ENCODE data around the gene KIF1A. TPM values are rescaled to one million over a fixed set of nuclear protein-coding genes. Genes with fewer than 3 reads are reported as not detected.

KIF1A gene
- total and polyA plus RNA-seq, 2 of the 13 experiments (the other 11 are each of a cell fraction or from before 2014, with no cell fraction given) = 0.01 TPM; not detected in 1

DNA sequence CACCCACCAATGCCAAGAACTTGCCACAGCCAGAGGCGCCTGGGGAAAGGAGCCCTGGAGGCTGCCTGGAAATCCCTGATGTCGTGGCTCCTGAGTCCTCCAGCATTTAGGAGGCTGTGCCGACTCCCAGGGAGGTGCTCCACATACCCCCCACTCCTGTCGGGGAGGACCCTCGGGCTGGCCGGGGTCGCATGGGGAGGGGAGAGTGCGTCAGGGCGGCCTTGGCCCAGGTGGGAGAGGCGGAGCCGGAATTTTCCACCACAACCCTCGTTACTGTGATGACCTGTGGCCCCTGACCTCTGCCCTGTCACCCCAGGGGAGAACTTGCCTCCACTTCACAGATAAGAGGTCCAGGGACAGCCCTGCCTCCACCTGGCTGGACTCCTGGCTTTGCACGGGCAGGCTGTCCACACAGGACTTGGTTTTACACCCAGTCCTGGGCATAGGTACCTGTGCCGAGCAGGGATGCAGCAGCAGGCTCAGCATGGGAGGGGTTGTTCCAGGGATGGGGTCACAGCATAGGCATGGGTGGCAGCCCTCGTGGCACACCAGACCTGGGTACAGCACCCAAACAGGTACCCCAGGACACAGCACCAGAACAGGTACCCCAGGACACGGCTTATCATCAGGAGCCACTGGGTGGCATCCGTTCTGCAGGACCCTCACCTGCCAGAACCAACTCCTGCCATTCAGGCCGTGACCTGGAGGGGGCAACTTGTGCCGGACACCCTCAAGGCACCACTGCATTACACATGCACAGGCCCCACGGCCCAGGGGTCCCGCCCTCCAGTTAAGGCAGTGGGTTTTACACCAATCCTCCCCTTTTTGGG lies 36.3 kb upstream of the KIF1A start (continued):
- TF ChIP-seq ZBTB4 (CRISPR knock-in tag; IDR thresholded peaks at IDR 0.05; ENCODE audit: borderline replicate concordance) = no peak
- TF ChIP-seq ZNF543 (CRISPR knock-in tag; IDR thresholded peaks at IDR 0.05) = no peak; the same call in none of the 2 replicates
- TF ChIP-seq, protein P1, sequence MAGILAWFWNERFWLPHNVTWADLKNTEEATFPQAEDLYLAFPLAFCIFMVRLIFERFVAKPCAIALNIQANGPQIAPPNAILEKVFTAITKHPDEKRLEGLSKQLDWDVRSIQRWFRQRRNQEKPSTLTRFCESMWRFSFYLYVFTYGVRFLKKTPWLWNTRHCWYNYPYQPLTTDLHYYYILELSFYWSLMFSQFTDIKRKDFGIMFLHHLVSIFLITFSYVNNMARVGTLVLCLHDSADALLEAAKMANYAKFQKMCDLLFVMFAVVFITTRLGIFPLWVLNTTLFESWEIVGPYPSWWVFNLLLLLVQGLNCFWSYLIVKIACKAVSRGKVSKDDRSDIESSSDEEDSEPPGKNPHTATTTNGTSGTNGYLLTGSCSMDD (CRISPR knock-in tag; IDR thresholded peaks at IDR 0.05) = no peak
- TF ChIP-seq ZNF414 (CRISPR knock-in tag; IDR thresholded peaks at IDR 0.05) = no peak
- TF ChIP-seq CCAR2 (optimal IDR thresholded peaks at IDR 0.05; ENCODE audit: low read depth, low read length) = no peak
- TF ChIP-seq, protein P2, sequence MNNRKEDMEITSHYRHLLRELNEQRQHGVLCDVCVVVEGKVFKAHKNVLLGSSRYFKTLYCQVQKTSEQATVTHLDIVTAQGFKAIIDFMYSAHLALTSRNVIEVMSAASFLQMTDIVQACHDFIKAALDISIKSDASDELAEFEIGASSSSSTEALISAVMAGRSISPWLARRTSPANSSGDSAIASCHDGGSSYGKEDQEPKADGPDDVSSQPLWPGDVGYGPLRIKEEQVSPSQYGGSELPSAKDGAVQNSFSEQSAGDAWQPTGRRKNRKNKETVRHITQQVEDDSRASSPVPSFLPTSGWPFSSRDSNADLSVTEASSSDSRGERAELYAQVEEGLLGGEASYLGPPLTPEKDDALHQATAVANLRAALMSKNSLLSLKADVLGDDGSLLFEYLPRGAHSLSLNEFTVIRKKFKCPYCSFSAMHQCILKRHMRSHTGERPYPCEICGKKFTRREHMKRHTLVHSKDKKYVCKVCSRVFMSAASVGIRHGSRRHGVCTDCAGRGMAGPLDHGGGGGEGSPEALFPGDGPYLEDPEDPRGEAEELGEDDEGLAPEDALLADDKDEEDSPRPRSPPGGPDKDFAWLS (CRISPR knock-in tag; IDR thresholded peaks at IDR 0.05; ENCODE audit: borderline replicate concordance) = no peak
- TF ChIP-seq, protein P3, sequence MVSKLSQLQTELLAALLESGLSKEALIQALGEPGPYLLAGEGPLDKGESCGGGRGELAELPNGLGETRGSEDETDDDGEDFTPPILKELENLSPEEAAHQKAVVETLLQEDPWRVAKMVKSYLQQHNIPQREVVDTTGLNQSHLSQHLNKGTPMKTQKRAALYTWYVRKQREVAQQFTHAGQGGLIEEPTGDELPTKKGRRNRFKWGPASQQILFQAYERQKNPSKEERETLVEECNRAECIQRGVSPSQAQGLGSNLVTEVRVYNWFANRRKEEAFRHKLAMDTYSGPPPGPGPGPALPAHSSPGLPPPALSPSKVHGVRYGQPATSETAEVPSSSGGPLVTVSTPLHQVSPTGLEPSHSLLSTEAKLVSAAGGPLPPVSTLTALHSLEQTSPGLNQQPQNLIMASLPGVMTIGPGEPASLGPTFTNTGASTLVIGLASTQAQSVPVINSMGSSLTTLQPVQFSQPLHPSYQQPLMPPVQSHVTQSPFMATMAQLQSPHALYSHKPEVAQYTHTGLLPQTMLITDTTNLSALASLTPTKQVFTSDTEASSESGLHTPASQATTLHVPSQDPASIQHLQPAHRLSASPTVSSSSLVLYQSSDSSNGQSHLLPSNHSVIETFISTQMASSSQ (IDR thresholded peaks at IDR 0.05; ENCODE audit: low read depth) = no peak
- TF ChIP-seq, protein P3 (CRISPR knock-in tag; IDR thresholded peaks at IDR 0.05; ENCODE audit: borderline replicate concordance) = no peak; the same call in 1 of the 2 replicates
- TF ChIP-seq ZNF225 (CRISPR knock-in tag; IDR thresholded peaks at IDR 0.05) = no peak
- TF ChIP-seq, protein P4, sequence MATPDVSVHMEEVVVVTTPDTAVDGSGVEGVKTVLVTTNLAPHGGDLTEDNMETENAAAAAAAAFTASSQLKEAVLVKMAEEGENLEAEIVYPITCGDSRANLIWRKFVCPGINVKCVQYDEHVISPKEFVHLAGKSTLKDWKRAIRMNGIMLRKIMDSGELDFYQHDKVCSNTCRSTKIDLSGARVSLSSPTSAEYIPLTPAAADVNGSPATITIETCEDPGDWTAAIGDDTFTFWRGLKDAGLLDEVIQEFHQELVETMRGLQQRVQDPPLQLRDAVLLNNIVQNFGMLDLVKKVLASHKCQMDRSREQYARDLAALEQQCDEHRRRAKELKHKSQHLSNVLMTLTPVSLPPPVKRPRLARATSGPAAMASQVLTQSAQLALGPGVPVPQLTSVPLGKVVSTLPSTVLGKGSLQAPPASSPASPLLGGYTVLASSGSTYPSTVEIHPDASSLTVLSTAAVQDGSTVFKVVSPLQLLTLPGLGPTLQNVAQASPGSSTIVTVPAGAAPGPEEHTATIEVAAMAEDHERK (CRISPR knock-in tag; IDR thresholded peaks at IDR 0.05; ENCODE audit: low read depth) = no peak
- TF ChIP-seq SNRNP70 (IDR thresholded peaks at IDR 0.05; ENCODE audit: low read depth, low read length) = no peak
- TF ChIP-seq, protein P5, sequence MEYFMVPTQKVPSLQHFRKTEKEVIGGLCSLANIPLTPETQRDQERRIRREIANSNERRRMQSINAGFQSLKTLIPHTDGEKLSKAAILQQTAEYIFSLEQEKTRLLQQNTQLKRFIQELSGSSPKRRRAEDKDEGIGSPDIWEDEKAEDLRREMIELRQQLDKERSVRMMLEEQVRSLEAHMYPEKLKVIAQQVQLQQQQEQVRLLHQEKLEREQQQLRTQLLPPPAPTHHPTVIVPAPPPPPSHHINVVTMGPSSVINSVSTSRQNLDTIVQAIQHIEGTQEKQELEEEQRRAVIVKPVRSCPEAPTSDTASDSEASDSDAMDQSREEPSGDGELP (IDR thresholded peaks at IDR 0.05; ENCODE audit: borderline replicate concordance, low read depth) = no peak; the same call in 1 of the 2 replicates
- peak in 1 of 2 experiments; percentile 57; a peak in 2 of 4 replicates for TF ChIP-seq NR2F1 (CRISPR knock-in tag; IDR thresholded peaks at IDR 0.05)
